Measurements from ENCODE around the gene HAAO.
"Not testable (repeated sequence)": the region's sequence is repeated elsewhere in the genome, so short reads cannot be mapped to it uniquely, and the experiment has no call there.

Gene HAAO

DNA sequence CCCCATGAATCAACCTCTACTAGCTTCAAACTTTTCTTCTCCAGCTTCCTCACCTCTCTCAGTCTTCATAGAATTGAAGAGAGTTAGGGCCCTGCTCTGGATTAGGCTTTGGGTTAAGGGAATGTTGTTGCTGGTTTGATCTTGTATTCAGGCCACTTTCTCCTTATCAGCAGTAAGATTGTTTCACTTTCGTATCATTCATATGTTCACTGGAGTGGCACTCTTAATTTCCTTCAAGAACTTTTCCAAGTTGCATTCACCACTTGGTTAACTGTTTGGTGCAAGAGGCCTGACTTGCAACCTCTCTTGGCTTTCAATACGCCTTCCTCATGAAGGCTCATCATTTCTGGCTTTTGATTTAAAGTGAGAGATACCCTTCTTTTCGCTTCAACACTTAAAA, 51.2 kb downstream of the HAAO start:
- no peak for DNase-seq (ENCODE audit: low read depth)
- TF ChIP-seq, protein P1, sequence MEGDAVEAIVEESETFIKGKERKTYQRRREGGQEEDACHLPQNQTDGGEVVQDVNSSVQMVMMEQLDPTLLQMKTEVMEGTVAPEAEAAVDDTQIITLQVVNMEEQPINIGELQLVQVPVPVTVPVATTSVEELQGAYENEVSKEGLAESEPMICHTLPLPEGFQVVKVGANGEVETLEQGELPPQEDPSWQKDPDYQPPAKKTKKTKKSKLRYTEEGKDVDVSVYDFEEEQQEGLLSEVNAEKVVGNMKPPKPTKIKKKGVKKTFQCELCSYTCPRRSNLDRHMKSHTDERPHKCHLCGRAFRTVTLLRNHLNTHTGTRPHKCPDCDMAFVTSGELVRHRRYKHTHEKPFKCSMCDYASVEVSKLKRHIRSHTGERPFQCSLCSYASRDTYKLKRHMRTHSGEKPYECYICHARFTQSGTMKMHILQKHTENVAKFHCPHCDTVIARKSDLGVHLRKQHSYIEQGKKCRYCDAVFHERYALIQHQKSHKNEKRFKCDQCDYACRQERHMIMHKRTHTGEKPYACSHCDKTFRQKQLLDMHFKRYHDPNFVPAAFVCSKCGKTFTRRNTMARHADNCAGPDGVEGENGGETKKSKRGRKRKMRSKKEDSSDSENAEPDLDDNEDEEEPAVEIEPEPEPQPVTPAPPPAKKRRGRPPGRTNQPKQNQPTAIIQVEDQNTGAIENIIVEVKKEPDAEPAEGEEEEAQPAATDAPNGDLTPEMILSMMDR (IDR thresholded peaks at IDR 0.05; ENCODE audit: control insufficient read depth, extremely low read depth, insufficient read depth) = no peak

DNA sequence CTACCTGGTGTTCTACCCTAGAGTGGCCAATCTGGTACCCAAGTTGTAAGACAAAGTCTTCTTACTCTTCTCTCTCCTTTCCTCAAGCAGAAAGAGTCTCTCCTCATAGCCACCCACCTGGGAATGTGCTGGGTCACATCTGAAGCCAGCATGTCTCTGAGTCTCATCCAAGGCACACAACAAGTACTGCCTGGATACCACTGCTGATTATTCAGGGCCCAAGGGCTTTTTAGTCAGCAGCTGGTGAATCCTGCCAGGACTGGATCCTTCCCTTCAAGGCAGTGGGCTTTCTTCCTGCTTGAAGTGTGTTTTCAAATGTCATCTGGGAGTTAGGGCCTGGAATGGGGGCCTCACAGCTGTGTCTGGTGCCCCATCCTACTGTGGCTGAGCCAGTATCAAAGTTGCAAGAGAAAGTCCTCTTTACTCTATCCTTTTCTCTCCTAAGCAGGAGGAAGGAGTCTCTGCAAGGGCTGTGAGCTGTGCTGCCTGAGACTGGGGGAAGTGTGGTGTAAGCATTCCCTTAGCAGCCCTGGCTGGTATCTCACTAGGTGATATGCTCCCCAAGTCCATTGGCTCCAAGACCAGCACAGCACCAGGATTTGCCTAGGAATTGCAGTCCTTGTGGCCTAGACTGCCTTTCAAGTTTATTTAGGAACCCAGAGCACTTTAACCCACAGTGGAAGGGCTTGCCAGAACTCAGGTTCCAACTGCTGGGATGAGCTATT, 55.6 kb downstream of the HAAO start:
- no peak overlapping the region for H3K4me3 ChIP-seq (ENCODE audit: low read depth, low read length)
- TF ChIP-seq, protein P1 (IDR thresholded peaks at IDR 0.05; ENCODE audit: control insufficient read depth, extremely low read depth, insufficient read depth) = no peak
- no peak for DNase-seq (ENCODE audit: low read depth)

More for the DNA sequence above, 51.2 kb downstream of the HAAO start:
- no peak overlapping the region for H3K4me3 ChIP-seq (ENCODE audit: low read depth, low read length)

DNA sequence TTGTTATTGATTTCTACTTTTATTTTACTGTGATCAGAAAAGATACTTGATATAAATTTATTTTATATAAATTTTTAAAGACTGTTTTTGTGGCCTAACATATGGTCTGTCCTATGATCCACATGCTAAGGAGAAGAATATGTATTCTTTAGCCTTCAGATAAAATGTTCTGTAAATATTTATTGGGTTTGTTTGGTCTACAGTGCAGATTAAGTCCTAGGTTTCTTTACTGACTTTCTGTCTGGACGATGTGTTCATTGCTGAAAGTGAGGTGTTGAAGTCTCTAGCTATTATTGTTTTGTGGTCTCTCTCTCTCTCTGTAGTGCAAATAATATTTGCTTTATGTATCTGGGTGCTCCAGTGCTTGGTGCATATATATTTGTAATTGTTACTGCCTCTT, 58.5 kb downstream of the HAAO start:
- DNase-seq (ENCODE audit: low read depth) = peak; percentile 35

DNA sequence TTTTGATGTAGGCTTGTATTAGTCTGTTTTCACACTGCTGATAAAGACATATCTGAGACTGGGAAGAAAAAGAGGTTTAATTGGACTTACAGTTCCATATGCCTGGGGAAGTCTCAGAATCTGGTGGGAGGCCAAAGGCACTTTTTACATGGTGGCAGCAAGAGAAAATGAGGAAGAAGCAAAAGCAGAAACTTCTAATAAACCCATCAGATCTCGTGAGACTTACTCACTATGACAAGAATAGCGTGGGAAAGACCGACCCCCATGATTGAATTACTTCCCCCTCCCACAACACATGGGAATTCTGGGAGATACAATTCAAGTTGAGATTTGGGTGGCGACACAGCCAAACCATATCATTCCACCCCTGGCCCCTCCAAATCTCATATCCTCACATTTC, 61.1 kb downstream of the HAAO start:
- DNase-seq (ENCODE audit: low read depth); H3K4me3 ChIP-seq (ENCODE audit: low read depth, low read length): not testable (repeated sequence)

More for the DNA sequence above, 58.5 kb downstream of the HAAO start:
- TF ChIP-seq, protein P1 (IDR thresholded peaks at IDR 0.05; ENCODE audit: control insufficient read depth, extremely low read depth, insufficient read depth) = no peak
- no peak overlapping the region for H3K4me3 ChIP-seq (ENCODE audit: low read depth, low read length)

DNA sequence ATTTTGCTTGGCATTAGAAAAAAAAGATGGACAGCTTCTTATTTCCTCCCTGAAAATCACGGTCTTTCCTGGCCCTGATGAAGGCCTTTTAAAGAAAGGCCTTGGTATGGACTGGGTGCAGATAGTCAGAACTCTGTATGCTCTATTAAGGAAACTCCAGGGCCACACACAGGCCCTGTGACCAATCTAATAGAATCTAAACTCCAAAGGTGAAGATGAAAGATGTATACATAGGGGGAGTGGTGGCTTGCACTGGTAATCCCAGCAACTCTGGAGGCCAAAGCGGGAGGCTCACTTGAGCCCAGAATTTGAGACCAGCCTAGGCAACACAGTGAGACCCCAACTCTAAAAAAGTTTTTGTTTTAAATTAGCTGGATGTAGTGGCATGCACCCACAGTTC, 65.7 kb downstream of the HAAO start:
- H3K4me3 ChIP-seq (ENCODE audit: low read depth, low read length) = no peak overlapping the region
- TF ChIP-seq, protein P1 (IDR thresholded peaks at IDR 0.05; ENCODE audit: control insufficient read depth, extremely low read depth, insufficient read depth) = no peak

DNA sequence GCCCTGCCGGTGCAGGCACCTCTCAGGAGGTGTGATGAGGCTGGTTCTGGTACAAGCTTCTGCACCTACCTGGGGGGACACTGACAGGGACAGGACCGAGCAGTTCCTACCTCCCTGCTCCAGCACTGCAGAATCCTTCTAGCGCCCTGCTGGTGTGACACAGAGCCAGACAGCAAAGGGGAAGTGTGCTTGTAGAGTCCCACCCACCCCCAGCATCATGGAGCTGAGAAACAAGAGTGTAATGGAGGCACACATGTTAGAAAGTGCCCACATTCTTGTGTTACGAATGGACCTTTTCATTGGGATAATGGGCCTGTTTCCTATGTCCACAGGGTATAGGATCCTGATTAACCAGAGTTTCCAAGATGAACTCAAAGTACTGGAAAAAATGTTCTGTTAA, 66.7 kb downstream of the HAAO start:
- TF ChIP-seq, protein P1 (IDR thresholded peaks at IDR 0.05; ENCODE audit: control insufficient read depth, extremely low read depth, insufficient read depth) = no peak
- no peak overlapping the region for H3K4me3 ChIP-seq (ENCODE audit: low read depth, low read length)
- no peak for DNase-seq (ENCODE audit: low read depth)

More for the DNA sequence above, 65.7 kb downstream of the HAAO start:
- no peak for DNase-seq (ENCODE audit: low read depth)

DNA sequence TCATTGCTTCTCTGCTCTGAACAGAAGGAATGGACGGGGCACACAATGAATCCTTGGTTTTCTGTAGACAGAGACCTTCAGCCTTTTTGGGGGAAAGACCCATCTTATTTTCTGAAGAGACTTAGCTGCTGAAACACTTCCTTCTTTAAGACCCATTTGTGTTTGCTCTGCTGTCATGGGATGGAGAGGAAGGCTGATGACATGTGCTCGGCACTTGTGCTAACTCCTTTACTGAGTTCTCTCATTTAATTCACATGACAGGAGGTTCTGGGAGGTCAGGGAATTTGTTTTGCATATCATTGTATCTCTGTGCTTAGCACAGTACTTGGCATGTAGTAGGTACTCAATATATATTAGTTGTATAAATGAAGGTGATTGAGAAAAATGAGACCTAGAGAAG, 67.5 kb downstream of the HAAO start:
- TF ChIP-seq, protein P1 (IDR thresholded peaks at IDR 0.05; ENCODE audit: control insufficient read depth, extremely low read depth, insufficient read depth) = no peak
- no peak overlapping the region for H3K4me3 ChIP-seq (ENCODE audit: low read depth, low read length)
- DNase-seq (ENCODE audit: low read depth) = no peak

Measured in LNCaP clone FGC (cell line).